Astrocyte (in vitro differentiated cells and primary cell): ENCODE measurements around the gene GLIS2.

Experiments used
- CTCF ChIP-seq: IDR thresholded peaks from 2 replicates; pipeline ENCODE4 v1.5.1; 2011; ENCODE audit warnings: low read depth, mild to moderate bottlenecking, inconsistent platforms, low read length, moderate library complexity; ENCODE audit not compliant: insufficient read depth
- EZH2 ChIP-seq: IDR thresholded peaks from 2 replicates; pipeline ENCODE4 v1.6.1; 2012; ENCODE audit warnings: mild to moderate bottlenecking, low read length, inconsistent platforms; ENCODE audit not compliant: insufficient read depth

- no peak for TF ChIP-seq CTCF
- TF ChIP-seq EZH2 = no peak
Observed at GRCh38 chr16:4283939-4284338, 31.9 kb upstream of the GLIS2 start.
